AG08395 (cell line): ENCODE measurements around the gene OLA1.
A peak's percentile ranks its signal among the peaks of the same experiment; 100 is the strongest.

ENCODE experiments used
- DNase-seq: peaks from one replicate; pipeline ENCODE4 v3.0.0; 2012; ENCODE audit warnings: mixed read lengths, low spot score

OLA1 gene

GRCh38 chr2:174121175-174121574 lies 127.2 kb downstream of the OLA1 start:
- no peak for DNase-seq

GRCh38 chr2:174120346-174120745 lies 128.0 kb downstream of the OLA1 start:
- no peak for DNase-seq

DNA sequence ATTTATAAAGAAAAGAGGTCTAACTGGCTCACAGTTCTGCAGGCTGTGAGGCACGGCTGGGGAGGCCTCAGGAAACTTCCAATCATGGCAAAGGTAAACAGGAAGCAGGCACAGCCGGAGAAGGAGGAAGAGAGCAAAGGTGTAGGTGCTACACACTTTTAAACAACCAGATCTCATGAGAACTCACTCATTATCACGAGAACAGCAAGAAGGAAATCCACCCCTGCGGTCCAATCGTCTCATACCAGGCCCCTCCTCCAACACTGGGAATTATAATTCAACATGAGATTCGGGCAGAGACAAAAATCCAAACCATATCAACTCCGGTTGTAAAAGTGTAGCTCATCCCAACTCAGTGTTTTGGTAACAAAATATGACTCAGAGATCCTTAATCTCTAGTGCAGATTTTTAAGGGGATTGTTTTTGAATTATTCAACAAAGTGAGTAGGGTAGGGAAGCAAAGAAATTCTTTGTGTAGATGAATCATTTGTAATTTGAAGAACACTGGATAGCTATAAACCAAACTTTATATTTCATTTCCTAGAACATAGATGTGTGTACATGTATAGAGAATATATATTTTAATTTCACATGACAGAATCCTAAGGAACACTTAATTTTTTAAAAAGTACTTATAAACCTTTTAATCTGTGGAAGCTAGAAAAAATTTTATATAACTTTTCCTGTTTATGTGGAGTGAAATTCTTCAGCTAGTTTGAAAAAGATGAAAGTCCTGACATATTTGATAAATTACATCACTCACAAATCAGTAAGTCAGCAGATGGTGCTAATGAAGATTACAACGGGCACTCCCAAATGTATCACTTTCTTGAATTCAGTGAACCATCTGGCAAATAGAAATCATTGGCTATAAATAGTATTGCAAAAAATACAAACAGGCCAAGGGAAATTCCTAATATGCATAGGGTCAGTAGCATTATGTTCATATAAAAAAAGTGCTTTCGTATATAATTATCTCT lies 130.1 kb downstream of the OLA1 start:
- peak; percentile 74 for DNase-seq

GRCh38 chr2:174112073-174112472 lies 136.3 kb downstream of the OLA1 start:
- DNase-seq: no peak

GRCh38 chr2:174108579-174108978 lies 139.8 kb downstream of the OLA1 start:
- DNase-seq: no peak

GRCh38 chr2:174106736-174107135 lies 141.6 kb downstream of the OLA1 start:
- no peak for DNase-seq

DNA sequence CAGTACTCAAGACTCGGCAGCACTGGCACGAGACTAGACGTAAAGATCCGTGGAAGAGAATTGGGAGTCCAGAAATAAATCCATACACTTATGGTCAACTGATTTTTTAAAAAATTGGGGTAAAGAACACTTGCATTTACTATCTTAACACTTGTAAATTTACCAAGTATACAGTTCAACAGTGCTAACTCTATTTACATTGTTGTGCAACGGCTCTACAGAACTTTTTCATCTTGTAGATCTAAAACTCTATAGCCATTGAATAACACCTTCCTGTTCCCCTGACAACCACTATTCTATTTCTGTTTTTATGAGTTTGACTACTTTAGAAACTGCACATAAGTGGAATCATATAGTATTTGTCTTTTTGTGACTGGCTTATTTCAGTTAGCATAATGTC lies 153.8 kb downstream of the OLA1 start:
- DNase-seq: no peak

GRCh38 chr2:174090476-174090875 lies 157.9 kb downstream of the OLA1 start:
- no peak for DNase-seq

GRCh38 chr2:174088706-174089460 lies 159.4 kb downstream of the OLA1 start:
- no peak for DNase-seq

DNA sequence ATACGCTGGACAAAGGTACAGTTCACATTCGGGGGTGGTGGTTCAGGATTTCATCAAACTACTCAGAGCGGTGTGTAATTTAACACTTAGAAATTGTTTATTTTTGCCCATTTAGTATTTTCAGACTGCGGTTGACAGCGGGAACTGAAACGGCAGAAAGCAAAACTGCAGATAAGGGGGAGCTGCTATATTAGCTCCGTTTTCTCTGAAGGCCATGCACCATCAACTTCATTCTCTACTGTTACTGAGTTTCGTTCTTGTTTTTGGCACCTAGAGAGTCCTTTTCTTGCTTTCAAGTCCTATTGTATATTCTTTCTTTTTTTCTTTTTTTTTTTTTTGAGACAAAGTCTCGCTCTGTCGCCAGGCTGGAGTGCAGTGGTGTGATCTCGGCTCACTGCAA lies 161.6 kb downstream of the OLA1 start:
- no peak for DNase-seq

DNA sequence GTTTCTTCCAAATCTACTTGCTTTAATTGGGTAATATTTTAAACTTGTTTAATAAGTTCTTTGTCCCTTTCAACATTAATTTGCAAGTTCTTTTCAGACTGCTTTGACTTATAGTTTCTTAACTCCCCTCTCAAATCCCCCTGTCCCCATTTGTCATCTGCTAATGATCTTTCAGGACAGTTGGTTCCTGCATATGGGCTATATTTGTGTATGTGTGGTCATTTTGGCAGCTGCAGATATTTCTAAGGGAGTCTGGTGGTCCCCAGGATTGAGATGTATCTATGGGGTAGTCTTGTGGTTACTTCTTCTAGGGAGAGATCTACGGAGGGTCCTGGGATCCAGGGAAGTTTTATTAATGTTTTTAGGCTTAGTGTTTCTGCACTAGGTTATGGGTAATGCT lies 162.6 kb downstream of the OLA1 start:
- no peak for DNase-seq

GRCh38 chr2:174083843-174084458 lies 164.4 kb downstream of the OLA1 start:
- no peak for DNase-seq

DNA sequence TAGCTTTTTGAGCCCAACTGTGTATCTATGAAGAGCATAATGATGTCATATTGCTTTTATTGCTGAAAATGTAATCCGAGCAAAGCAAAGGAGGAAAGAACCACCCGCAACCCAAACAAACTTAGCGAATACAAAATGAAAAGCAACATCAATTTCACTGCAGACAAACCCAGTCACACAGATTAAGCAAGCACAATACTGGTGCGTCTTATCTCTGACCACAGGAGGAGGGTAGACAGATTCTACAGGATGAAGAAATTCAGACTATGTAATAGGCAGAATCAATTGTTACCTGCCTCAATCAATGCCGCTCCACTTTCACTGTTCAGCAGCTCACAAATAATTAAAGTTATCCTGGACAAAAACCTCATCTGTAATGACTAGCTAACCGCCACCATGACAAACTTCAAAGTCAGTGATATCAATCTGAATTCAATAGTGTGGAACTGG lies 167.6 kb downstream of the OLA1 start:
- no peak for DNase-seq

DNA sequence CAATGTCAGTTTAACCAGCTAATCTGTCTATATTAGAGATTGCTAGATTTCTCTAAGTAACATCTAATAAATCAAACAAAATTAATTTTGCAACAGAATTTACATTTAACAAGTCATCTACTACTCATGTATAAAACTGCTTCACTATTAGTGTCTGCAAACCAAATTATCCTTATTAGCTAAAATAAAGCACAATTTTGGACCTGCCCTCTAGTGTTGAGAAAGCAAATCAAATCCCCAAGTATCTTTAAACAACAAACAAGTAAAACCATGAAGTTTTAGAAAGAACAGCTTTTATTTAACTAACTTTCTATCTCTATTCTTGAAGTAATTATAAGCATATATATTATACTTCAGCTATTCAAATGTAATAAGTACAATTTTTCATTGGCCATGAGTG lies 170.1 kb downstream of the OLA1 start:
- peak; percentile 27 for DNase-seq

GRCh38 chr2:174076975-174077374 lies 171.4 kb downstream of the OLA1 start:
- DNase-seq: no peak

DNA sequence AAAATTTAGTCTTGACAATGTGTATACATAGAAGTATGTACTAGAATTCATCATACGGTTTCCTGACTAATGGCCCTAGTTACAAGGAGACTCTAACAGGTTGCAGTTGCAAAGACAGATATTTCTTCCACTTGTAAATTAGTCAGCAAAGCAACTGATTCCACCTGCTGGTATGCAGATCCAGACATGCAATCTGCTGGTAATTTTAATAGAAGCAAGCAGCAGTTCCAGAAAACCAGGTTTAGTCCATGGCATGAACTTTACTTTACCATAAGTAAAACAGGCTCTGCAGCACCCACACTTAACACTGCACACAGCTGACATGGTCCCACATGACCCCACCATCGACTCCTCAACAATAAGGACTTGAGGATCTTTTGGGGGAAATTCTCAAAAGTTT lies 172.3 kb downstream of the OLA1 start:
- no peak for DNase-seq

DNA sequence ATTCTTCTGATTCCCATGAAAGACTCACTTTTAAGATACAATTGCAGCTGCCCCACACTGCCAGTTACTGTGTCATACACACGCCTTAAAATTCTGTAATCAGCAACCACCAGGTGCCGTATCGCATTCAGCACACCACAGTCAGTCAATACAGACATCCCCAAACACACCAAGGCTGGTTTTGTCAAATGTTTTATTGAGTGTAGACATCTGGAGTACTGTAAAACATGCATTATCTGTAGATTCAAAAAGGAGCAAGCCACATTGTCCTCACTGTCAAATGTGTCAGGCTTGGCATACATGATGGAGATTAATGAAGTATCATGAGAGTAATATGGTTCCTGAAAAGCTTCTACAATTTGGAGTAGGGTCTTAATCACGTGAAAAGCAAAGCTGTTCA lies 173.5 kb downstream of the OLA1 start:
- DNase-seq: no peak

- DNase-seq: no peak
Observed at GRCh38 chr2:174072857-174073256, 175.5 kb downstream of the OLA1 start.

DNA sequence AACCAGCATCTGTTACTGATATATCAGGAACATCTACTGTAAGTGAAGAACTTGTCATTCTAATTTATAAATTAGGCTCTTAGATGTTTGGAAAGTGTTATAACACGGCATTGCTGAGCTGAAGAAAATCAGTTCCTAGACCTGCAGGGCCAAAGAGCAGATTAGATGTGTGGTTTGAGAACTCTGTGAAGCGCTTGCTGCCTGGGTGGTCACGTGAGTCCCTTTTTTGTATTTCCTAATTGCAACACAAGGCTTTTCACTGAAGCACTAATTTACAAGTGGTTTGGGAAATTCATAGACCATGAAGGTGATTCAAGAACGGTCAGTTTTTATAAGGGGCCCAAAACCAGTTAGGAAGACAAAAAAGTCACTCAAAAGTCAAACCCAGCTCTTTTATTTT lies 176.3 kb downstream of the OLA1 start:
- no peak for DNase-seq

DNA sequence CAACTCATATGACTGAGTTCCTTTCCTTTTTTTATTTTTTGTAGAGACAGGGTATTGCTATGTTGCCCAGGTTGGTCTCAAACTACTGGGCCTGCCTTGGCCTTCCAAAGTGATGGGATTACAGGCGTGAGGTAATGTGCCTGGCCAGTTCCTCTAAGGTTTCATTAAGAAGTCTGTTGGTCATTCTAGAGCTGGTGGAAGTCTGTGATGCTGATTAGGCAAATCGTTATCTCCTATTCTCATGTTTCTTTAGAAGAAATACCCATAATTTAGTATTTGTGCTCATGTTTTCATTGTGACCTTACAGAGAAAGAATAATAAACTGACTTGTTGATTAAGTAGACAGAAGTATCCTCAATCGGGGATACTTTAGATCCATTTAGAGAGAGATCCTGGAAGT lies 177.0 kb downstream of the OLA1 start:
- DNase-seq: no peak

- DNase-seq: no peak
Observed at GRCh38 chr2:174070281-174070680, 178.1 kb downstream of the OLA1 start.

GRCh38 chr2:174067815-174068214 lies 180.5 kb downstream of the OLA1 start:
- DNase-seq: no peak

GRCh38 chr2:174066871-174067270 lies 181.5 kb downstream of the OLA1 start:
- no peak for DNase-seq
